Measurements from ENCODE around the gene LYRM1.

Gene LYRM1

DNA sequence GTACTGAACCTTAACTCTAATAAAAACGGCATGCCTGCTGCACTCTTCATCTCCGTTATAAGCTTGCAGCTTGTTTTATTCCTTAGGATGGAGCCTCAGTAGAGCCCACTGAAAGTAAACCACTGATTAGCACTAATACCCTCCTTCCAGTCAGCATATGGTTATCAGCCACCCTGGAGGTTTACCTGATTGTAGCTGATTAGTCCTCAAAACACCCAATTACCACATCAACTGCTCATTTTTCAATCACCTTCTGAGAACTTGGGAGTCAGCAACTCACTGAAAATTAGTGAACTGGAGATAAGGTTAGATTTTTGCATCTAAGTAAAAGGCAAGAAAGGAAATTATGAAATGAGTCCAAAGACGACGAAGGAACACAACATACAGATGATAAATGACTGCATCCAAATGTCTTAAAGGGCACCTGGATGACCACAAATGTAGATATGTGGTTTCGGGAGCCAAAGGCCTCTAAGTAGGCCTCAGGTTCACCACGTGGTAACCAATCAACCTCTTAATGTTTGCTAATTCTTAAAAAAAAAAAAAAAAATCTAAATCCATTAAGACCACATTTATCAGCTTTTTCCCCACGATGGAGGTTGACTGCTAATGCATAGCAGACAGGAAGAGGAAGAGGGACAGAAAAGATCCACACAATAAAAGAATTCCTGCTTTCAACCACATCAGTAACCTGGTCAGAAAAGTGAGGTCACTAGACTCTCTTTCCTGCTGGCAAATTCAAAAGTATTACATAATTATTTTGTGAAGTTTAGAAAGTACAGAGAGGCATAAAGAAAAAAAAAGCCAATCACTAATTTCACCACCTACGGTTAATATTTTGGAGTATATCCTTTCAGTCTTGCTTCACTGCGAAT lies 28.4 kb upstream of the LYRM1 start:
- no peak for DNase-seq (ENCODE audit: low read depth in 2 of 3, low spot score in 1 of 3)

DNA sequence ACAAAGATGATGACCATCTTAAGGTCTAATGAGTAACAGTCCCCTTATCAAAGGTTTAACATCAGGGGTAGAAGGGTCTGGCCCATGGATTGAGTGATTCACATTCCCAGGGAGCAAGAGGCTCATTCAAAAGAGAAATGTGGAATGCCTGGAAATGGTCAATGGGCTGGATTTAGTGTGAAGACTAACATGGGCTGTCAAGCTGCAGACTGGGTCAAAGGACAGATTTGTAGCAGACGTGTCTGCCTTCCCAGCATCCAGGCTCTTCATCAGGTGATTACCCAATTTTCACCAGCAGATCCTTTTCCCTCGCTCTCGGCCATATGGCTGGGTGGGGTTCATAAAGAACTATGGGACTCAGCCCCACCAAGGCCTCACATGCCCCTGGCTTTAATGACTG lies 27.2 kb upstream of the LYRM1 start:
- no peak for DNase-seq (ENCODE audit: low read depth in 2 of 3, low spot score in 1 of 3)

DNA sequence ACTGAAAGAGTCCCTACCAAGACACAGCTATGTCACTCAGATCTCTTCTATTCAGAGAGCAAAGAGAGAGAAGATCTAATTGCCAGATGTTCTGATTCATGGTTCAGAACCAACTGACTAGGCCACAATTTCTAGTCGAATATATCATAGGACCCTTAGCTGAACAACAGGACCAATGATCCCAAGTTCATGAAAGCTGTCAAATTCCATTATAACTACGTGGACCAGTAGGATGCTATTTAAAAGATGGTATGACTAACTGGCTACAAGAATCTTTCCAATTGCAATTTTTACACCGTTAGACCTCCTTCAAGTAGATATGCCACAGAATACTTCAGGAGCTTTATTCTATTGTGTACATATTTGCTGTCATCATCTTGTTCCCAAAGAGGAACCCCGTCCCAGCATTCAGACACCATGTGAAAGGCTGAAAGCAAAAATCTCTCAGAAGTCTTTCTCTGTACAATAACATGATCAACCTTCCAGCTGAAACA lies 26.4 kb upstream of the LYRM1 start:
- no peak for DNase-seq (ENCODE audit: low read depth in 2 of 3, low spot score in 1 of 3)

DNA sequence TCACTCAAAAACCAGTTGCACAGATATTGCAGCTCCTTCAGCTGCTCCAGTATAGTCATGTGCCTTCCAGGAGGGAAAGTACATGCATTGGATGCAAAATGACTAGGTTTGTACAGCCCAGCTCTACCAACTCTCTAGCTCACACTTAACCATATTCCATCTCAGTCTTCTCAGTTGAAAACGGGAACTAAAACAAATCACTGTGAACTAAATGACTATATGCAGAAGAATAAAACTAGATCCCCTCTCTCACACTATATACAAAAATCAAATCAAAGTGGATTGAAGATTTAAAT lies 25.3 kb upstream of the LYRM1 start:
- no peak for DNase-seq (ENCODE audit: low read depth in 2 of 3, low spot score in 1 of 3)

DNA sequence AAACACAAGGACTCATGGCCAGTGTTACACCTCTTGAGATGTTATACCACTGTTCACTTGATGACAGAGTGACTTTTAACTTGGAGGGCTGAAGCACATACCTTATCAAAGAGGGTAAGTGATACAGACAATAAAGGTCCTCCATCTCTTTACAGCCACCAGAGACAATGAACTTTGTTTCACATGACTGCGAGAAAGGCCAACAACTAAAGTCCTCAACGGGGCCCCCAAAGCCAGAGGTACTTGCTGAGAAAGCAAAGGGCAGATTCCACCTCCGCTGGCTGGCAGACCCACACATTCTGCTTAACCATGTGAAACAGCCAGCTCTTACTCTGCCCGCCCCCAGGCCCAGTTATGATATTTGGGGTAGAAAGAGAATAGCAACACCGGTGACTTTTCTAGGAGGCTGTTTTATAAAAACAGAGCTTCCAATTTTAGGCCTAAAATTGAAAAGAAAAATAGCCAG lies 21.9 kb upstream of the LYRM1 start:
- no peak for DNase-seq (ENCODE audit: low read depth in 2 of 3, low spot score in 1 of 3)

DNA sequence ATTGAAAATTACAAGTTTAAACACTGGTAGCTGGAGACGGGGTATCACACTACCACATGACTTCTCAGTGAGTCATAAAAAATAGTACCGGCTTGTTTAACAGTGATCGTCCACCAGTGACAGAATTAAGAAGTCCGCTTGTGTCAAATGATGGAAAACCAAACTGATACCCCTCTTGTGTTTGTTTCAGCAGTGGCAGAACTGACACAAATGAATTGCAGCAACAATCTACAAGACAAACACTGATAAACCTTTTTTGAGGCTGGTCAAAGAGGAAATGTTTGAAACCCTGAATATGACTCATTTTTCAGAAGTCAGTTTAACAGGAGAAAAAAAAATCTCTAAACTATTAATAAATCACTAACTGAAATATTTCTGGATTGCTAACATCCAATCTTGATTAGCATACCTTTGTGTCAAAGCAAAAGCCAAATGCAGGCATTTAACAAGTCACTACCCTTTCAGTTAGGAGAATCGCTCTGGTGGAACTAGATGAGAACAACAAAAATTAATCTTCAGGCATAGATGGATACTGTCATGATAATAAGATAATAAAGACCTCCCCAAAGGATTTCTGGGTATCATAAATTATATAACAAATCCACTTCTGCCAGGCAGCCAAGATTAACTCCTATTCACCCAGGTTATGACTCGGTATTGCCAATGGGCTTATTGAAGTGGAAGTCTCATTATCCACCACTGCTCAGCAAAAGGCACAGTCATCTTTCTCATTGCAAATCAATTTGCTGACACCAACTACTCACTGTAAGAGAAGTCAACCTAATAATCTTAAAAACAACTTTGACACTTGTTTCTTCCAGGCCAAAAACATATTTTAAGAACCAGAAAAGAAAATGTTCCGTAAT lies 21.2 kb upstream of the LYRM1 start:
- DNase-seq (ENCODE audit: low read depth in 2 of 3, low spot score in 1 of 3), result no peak

DNA sequence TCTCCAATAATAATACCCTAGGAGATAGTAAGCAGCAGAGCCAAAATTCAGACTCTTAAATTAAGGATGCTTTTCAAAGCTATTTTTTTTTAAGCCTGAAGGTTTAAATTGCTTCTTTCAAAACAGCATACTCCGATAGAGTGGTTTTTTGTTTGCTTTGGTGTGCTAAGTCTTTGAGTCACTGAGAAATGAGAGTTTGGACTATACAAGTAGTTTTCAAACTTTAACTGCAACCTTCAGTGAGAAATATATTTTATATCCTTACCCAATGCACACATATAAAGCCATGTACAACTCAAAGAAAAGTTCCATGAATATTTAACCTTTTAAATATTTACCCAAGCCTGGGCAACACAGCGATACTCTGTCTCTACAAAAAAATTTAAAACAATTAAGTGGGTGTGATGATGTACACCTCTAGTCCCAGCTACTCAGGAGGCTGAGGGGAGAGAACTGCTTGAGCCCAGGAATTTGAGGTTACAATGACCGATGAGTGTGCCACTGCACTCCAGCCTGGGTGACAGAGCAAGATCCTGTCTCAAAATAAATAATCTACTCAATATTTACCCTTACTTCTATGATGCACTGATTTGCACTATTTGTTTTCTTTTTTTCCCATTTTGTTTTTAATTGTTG lies 19.6 kb upstream of the LYRM1 start:
- DNase-seq (ENCODE audit: low read depth in 2 of 3, low spot score in 1 of 3), result no peak

DNA sequence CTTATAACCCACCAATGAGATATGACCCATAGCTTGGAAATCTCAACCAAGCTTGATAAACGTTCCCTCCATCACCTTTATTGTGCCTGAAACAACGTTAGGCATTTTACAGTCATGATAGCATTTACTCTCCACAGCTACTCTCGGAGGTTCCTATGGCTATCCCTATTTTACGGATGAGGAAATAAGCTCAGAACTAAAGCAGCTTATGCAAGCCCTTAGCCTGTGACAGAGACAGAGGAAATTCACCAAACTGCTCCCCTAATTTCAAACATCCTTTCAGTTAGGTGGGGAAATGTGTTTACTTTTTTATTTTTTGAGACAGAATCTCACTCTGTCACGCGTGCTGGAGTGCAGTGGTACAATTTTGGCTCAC lies 19.1 kb upstream of the LYRM1 start:
- no peak for DNase-seq (ENCODE audit: low read depth in 2 of 3, low spot score in 1 of 3)

DNA sequence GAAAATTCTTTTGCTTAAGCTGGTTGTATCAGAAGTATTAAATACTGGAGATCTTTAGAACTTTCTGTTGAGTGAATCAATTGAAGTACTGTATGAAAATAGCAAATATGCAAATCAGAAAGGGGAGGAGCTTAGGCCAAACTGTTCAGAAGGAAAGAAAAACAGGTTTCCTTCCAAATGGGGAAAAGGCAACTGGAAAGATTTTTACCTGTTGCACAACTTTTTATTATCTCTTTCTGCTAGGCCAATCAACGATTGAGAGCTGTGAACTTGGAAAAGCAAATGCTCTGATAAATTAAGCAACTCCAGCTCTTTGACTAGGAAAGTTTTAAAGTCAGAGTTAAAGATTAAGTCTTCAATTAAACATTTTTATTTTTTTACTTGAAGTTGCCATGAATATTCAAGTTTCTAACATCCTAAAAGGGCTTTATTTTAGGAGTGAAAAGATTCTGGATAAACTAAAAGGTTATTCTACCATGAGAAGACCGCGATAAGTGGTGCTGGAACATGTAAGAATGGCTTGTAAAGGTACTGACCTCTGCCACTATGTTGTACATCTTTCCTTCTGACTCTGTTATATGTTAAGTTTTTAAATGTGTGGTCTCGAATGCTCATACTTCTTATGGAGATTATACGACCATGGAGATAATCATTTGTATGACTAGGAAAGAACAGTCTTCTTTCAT lies 16.9 kb upstream of the LYRM1 start:
- no peak for DNase-seq (ENCODE audit: low read depth in 2 of 3, low spot score in 1 of 3)

DNA sequence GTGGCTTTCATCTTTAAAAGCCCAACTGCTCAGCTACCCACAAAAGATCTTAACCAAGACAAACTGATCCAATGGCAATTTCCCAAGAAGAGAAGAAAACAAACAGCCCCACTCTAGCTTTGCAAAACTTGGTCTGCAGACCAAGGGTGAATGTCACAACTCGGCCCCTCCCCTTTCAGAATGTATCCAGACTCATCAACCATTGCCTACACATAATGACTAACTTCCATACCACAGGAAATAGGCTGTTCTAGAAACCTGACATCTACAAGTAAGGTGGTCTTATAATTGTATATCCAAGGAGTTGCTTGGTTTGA lies 16.4 kb upstream of the LYRM1 start:
- no peak for DNase-seq (ENCODE audit: low read depth in 2 of 3, low spot score in 1 of 3)

DNA sequence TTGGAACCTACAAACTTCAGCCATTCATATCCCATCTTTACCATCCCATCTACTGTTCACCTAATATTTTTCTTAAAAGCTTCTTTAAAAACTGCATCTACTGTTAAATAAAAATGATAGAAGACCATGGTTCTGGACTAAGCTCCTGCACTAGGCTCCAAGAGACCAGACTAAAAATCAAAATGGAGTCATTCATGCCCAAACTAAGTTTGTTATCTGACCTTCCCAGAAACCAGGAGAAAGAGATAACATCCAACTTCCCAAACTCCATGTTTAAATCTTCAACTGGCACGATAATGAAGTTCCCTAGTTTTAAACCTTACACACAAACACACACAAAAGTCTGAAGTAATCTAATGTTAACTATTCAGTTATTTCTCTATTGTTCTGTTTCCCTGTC lies 14.3 kb upstream of the LYRM1 start:
- DNase-seq (ENCODE audit: low read depth in 2 of 3, low spot score in 1 of 3), result no peak

DNA sequence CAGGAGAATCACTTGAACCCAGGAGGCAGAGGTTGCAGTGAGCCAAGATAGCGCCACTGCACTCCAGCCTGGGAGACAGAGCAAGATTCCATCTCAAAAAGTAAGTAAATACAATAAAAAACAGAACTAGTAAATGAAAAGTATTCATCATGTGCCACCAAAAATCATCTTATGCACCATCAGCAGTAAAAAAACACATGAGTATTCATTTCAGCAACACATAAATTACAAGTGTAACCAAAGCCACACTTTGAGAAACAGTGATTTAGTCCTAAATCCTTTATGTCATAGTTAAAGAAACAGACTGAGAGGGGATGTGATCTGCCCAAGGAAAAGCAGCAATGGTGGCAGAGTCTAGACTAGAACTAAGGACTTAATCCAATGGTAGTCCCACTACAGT lies 13.4 kb upstream of the LYRM1 start:
- DNase-seq (ENCODE audit: low read depth in 2 of 3, low spot score in 1 of 3), result no peak

DNA sequence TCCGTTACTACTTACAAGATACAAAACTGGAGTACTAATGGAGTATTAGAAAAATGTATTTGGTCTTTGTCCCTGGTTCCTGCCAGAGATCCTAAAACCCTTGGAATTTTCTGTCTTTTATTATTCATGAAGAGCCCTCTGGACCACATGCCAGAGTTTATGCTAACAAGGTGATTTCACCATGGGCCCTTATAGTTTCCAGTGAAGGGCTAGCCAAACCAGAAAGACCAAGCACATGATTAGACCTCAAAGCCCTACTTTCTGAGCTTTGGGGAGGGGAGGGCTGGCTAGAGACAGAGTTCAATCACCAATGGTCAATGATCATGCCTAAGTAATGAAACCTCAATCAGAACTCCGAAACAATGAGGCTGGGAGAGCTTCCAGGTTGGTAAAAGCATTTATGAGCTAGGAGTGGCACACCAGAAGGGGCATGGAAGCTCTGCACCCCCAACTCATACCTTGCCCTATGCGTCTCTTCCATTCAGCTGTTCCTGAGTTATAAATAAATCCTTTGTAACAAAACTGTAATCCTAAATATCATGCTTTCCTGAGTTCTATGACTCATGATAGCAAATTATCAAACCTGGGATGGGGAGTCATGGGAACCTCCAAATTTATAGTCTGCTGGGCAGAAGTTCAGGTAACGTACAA lies 10.8 kb upstream of the LYRM1 start:
- DNase-seq (ENCODE audit: low read depth in 2 of 3, low spot score in 1 of 3), result no peak

DNA sequence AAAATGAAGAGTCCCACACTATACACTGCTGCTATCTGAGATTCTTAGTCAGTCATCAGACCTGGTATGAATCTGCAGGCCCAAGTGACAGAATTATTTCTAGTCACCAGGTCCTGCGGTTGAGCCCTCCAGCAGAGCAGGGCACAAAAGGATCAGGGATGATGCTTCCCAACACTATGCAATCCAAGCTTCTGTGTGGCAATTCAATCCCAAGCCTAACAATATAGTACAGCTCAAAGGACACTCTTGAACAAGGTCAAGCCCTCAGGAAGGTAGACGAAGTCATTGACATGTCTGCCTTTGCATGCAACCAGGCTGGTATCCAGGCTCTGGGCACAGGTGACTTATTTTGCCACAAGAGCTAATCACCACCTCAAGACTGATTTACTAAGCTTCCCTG lies 6.2 kb upstream of the LYRM1 start:
- DNase-seq (ENCODE audit: low read depth in 2 of 3, low spot score in 1 of 3), result no peak

DNA sequence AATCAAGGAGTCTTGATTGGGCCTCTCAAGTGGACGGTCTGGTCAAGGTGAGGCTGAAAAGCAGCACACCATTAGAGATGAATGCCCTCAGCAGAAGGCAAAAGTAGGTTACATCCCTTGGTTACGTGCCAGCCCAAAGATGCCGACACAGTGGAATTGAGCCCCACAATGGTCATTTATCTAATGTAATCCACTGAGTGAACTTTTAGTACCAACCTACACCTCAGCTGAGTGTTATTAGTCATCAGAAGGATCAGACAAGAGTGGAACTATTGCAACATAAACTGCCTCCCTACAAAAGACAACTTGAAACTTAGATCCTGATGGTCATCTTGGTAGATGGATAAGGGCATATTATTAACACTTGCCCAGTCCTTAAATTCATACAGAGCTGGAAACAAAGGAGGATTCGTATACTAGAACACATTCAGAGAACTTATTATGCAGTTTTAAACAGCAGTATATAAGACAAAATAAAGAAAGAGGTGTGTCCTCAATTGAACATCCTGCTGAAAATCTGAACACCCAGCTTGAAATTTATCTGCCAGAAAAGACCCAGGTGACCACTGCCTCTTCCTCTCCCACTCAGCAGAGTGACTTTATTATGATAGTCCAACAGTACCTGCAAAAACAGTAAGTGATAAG lies 3.2 kb upstream of the LYRM1 start:
- DNase-seq (ENCODE audit: low read depth in 2 of 3, low spot score in 1 of 3), result no peak

DNA sequence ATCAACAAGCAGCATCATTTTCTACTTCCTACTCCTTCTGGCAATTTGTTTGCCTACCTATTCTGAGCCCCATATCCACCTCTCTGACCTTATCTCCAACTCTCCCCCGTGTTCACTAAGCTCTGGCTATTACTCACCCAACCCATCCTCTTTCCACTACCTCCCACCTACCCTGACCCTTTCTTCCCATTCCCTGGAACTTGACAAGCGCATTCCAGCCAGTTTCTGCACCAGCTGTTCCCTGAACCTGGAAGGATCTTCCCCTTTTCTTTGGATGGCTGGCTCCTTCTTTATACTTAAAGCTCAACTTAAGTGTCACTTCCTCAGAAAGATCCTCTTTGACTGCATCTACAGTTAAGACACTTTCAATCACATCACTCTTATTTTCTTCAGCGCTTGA lies 2.6 kb upstream of the LYRM1 start:
- DNase-seq (ENCODE audit: low read depth in 2 of 3, low spot score in 1 of 3), result no peak

DNA sequence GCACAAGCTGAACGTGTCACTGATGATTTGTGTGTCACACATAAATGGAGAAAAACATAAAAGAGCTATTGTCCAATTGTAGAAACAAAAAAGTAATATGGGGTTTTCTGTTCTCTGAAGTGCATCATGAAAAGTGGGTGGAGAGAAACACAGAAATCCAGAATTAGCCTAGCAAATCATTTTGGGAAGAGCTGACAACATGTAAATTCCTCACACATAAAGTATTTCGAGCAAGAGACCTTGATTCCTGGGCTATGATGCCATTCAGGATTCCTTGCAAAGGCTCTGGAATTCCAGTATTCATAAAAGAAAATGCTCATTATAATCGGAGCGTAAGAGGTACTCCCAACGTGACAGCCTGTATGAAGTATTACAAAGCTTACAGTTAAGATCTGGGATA lies 1.5 kb upstream of the LYRM1 start:
- DNase-seq (ENCODE audit: low read depth in 2 of 3, low spot score in 1 of 3), result no peak

DNA sequence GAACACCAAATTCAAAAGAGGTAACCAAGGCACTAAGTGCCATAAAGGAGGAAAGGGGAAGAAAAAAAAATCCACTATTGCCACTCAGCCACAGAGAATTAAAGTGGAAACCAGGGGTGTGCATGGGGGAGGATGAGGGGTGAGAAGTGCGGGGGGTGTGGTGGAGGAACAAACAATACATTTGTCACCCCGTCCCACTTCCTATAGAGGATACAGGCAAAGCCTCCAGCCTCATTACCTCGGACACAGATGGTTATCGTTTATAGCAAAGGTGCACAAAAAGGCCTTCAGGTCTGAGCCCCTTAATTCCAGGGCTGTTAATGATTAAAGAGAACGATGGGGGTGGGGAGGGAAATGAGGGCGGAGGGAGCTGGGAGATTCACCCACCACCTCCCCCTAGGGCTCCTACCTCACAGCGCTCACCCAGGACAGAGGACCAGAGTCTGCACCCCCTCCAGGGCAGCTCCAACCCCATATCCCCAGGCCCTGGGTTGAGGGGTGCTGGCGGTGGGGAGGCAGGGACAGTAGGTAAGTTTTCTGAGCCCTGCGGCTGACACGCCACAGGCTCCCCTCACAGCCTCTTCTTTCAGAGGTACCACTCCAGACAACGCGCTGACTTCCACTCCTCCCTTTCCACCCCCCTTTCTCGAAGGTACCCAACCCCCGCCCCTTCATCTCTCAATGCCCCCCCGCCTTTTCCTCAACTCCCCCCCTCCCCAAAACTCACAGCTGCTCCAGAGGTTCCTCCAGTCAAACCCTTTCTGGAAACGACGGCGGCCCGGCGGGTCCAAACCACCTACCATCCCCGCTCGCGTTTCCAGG lies 883 bp upstream of the LYRM1 start:
- DNase-seq (ENCODE audit: low read depth in 2 of 3, low spot score in 1 of 3), result peak in 1 of 3 donors; percentile 8

DNA sequence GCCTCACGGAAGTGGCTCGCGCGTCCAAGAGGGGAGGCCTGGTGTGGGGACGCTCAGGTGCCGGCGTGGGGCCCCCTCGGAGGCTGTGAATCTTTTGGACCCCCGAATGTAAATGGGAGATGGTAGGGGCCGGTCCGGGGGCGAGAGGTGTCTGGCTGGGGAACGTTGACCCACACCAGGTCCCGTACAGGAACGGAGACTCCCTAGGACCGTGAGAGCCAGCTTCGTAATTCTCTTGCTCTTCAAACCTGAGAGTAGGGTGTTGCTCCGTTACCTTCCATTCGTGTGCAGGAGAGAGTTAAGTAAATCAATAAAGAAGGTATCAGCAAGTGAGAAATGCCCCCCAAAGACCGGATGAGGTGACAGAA lies 481 bp downstream of the LYRM1 start:
- no peak for DNase-seq (ENCODE audit: low read depth in 2 of 3, low spot score in 1 of 3)
